ENCODE measurements around the gene NEU2.

NEU2 gene

DNA sequence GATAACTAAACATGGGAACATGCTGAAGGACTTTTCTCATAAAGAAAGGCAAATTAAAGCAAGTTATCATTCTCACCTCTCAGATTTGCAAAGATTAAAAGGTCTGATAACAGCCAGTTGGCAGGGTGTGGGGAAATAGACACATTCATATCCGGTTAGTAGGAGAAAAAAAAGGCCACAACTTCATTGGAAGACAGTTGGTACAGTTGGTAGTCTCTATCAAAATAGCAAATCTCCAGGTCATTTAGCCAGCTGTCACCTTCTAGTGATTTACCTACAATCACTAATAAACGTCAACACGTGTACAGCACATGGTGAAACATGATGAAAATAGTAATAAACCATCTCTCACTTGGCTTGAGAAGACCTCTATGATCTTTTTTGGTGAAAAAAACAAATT, 44.3 kb downstream of the NEU2 start:
- no peak for DNase-seq (ENCODE audit: low read depth)

DNA sequence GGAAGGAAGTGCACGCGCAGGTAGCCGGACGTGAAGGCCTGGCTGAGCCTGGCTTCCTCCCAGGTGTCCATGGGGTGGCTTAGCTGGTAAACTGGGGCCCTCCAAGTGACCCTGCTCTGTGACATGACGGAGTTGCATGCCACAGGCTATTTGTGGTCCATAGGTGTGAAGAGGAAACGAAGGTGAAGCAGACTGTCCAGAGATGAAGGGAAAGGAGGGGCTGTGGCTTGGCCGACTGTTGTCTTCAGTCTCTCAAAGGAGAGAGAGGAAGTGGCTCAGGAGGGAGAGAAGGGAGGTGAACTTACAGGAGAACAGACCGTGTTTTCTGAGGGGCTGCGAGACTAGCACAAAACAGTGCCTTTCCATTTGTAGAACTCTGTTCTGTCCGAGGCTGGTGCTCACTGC, 47.0 kb downstream of the NEU2 start:
- no peak for DNase-seq (ENCODE audit: low read depth)

DNA sequence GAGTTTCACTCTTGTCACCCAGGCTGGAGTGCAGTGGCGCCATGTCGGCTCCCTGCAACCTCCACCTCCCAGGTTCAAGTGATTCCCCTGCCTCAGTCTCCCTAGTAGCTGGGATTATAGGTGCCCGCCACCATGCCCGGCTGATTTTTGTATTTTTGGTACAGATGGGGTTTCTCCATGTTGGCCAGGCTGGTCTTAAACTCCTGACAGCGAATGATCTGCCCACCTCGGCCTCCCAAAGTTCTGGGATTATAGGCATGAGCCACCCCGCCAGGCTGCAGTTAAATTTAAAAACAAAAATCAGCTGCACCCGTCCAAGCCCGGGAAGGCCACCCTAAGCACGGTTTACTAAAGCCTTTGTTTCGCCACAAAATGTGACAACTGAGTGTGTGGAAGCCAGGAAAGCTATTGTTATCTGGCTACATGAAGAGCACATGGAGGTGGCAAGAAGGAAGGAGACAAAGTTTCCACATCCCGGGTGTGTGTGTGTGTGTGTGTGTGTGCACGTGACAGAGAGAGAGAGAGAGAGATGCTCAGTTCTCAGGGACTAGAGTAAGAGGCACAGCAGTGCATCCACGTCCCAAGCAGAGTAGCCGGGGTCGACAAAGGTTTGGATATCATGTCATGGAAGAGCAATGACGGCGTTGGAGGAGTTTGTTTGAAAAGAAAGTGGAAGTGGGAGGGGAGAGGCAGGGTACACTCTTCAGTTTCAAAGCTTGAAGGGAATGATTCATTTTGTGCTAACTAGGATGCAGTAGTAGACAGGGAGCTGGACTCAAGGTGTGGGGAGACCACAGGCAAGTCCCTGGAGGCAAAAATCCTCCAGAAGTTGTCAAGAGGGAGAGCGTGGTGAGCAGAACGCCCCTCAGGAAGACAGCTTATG, 47.7 kb downstream of the NEU2 start:
- no peak for DNase-seq (ENCODE audit: low read depth)

DNA sequence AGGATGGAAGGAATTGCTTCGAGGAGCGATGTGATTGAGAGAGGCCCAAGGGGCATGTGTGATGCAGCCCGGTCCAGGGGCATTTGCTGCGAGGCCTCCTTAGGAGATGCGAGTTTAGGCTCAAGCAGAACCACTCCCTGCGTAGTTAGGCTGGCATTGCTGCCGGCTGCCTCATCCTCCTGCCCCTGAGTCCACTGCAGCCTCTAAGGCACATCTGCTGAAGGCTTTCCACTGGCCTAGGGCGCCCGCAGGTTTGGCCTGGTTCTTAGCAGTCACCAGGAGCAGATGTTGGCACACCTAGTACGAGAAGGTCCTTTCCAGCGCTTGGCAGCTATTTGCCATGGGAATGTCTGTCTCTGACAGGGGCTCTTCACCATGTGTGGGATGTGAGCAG, 48.4 kb downstream of the NEU2 start:
- no peak for DNase-seq (ENCODE audit: low read depth)

DNA sequence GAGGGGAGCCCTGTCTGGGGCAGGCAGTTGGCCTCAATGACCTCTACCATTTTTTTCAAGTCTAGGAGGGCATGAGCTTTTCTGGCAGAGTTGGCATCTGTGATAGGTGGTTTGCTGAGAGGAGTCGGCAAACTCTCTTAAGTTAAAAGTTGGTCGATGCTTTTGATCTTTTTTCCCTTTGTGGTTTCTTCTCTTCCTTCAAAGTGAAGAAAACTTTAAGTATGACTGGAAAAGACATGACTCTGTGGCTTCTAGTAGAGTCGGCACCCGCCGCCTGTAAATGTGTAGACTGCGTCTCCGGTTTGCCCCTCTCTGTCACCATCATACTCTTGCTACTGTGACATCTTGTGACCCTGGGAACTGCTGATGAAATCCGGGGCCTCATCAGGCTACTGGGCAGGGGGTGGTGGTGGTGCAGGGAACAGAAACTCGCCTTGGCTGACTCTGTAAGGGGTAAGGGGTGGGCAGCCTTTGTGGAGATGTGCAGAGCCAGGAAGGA, 48.8 kb downstream of the NEU2 start:
- DNase-seq (ENCODE audit: low read depth) = no peak

DNA sequence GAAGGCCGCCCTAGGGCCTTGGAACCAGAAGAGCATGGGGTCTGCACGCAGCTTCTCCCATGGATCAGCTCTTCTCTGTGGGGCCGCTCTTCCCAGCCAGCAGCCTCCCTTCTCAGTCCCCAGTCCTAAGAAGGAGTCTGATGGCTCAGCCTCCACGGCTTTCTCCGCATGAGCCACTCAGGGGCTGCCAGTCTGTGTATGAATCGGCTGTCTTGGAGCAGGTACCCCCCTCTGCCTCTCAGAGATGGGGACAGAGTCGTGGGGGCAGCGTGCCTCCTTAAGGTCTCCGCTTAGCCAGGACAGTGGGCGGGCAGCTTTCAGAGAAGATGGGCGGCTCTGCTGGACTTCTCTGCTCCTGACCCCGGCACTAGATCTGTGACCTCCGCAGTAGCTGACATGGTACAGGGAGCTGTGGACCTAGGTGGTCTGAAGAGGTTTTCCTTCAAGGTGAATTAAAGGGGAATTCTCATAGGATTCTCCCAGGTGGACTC, 49.3 kb downstream of the NEU2 start:
- DNase-seq (ENCODE audit: low read depth) = no peak

DNA sequence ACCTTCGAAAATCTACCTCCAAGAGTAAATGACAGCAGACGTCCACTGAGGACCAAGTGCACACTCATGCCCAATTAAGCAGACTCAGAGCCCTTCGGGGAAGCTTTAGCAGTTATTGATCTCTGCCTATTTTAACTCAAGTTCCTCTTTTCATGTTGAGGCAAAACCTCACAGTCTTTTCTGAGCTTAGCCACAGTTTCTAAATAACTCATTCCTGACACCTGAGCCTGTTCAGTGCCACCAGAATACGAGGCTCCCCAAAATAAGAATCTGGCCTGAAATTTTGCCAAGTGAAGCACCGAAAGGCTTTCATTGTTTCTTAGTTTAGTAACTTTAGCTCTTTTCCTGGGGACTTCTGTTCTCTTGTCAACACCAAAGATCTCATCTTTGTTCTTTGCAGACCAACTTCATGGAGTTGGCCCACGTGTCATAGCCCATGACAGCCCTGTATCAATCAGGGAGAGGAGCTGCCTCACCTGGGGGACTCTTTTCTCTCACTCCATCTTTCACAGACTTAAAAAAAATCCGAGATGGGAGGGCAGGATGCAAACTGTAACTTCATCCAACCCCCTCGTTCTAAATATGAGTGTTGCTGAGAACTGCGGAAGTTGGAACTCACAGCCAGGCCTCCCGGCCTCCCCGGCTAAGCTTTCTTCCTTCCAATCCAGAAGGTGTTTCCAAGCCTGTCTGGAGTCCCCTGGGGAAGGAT, 49.9 kb downstream of the NEU2 start:
- no peak for DNase-seq (ENCODE audit: low read depth)

DNA sequence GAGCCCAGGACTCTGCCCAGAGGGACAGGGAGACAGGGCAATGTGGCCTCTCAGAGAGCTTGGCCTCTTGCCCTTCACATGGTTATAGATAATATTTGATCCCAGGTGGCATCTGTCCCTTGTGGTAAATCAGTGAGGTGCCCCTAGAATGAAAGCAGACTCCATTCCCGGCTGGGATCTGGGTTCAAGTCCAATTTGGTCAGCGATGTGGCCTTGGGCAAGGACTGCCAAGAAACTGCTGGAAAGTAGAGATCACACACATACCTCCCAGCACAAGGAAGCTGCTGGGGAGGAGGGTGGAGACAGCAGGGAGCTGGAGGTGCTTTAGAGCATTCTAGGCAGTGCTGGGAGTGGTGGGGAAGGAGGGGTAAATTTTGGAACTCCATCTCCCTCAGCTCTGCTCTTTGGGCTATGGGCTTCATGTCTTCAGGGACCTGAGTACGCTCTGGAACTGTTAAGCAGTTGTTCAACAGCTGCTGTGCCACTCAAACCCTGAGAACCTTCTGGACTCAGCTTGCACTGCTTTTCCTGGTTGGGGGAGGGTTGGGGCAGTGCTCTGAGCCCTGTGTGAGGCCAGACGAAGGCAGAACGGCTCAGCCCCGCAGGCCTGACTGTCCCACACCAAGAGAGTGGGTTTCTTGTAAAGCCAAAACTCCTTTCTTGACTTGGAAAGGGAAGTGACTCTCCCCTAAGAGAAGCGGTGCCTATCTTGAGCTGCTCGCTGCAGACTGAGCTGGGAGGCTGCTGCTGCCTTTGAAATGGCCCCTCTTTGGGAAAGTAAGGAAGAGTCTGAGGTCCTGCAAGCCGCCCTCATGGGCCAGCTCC, 50.7 kb downstream of the NEU2 start:
- DNase-seq (ENCODE audit: low read depth) = no peak

DNA sequence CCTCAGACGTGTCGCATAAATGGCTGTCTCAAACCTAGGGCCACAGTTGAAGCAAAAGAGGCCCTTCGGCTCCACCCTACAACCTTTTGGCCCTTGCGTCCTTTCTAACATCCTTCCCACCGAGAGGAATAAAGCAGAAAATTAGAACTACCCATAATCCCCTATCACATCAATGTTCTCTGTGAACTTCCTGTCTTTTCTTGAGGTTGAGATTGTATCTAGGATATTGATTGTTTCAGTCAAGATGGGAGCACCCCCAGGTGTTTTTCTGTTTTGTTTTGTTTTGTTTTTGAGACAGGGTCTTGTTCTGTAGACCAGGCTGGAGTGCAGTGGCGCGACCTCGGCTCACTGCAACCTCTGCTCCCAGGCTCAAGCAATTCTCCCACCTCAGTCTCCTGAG, 51.3 kb downstream of the NEU2 start:
- DNase-seq (ENCODE audit: low read depth) = no peak

DNA sequence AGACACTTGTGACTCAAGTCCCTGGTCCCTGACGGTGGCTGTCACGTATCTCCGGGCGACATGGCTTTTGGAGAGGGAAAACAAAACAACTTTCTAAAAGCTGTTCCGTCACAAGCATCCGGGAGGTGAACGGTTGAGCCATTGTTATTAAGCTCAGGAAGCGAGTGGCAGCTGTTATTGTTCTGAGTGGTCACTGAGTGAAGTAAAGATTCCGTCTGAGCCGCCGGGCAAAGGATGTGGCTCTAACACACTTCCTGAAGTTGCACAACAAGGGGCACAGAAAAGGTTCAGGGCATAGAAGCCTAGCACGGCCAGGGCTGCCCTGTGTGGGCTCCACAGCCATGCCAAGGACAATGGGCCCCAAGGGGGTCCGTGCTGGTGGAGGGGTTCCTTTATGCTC, 52.0 kb downstream of the NEU2 start:
- DNase-seq (ENCODE audit: low read depth) = no peak

Measured in activated T-helper 9 cell treated with anti-CD3 and anti-CD28 coated beads, Interleukin-2, amount 50 U/mL, for 16 hours (primary cell).